HepG2 (cell line): ENCODE measurements around the gene PRR5L. TPM values are rescaled to one million over a fixed set of nuclear protein-coding genes. Genes with fewer than 3 reads are reported as not detected.

Experiments
- ATAC-seq: fragments of 200-7000 bp; cut with Tn5 transposase; 3 replicates; pipeline ENCODE4 v1.9.1; 2020; ENCODE audit warnings: mild to moderate bottlenecking, moderate library complexity
- BruUV-seq: library from RNA; stranded (reverse); fragments of 400-500 nt; replicated peaks from 2 replicates; lab custom pipeline; 2021; lab: Mats Ljungman, UMichigan
- CTCF ChIA-PET: fragments of 300-600 bp; formaldehyde crosslinking; extraction: SDS; loops from one replicate; lab custom pipeline; 2021; ENCODE audit warnings: low total read pairs, inconsistent platforms, low intra/inter-chr PET ratio; lab: Yijun Ruan, JAX
- POLR2A ChIA-PET: fragments of 350-600 bp; sonication (Branson Sonifier 250); formaldehyde crosslinking; loops from one replicate; lab custom pipeline; 2020; ENCODE audit warnings: antibody characterized with exemption, inconsistent platforms; lab: Yijun Ruan, JAX
- DNase-seq: peaks from one replicate; pipeline ENCODE4 v3.0.0-alpha.2; 2015; ENCODE audit warnings: low spot score
- FAIRE-seq: peaks from 3 replicates; lab custom pipeline; 2011; peaks lifted over from hg19 to GRCh38; lab: Jason Lieb, UNC
- H2AFZ ChIP-seq: one replicate; pipeline ENCODE4 v1.6.1; 2011; ENCODE audit warnings: low read length, inconsistent platforms
- H3K27ac ChIP-seq: fragments of 300-600 bp; 3 replicates; pipeline ENCODE4 v1.8.0; 2011; ENCODE audit warnings: mixed run types, mild to moderate bottlenecking, mixed read lengths, low read length, inconsistent platforms; ENCODE audit not compliant: insufficient read depth; ENCODE audit errors: extremely low read length
- H3K27me3 ChIP-seq, 2 experiments: fragments of 200-600 bp in 1 of 2; 2 replicates in 1 of 2; 3 replicates in 1 of 2; pipeline versions ENCODE4 v1.6.0 to v1.8.0; 2011; ENCODE audit warnings: low read length in 2 of 2, mild to moderate bottlenecking in 2 of 2, moderate library complexity in 2 of 2, inconsistent platforms in 1 of 2; ENCODE audit not compliant: insufficient read depth in 2 of 2, control insufficient read depth in 1 of 2
- H3K36me3 ChIP-seq, 2 experiments: fragments of 200-600 bp in 1 of 2; replicated peaks in 1 of 2; 2 replicates in 1 of 2; 3 replicates in 1 of 2; pipeline versions ENCODE4 v1.5.1 to v1.8.0; 2011; ENCODE audit warnings: low read length in 2 of 2, inconsistent platforms in 1 of 2; ENCODE audit not compliant: insufficient read depth in 2 of 2, control insufficient read depth in 1 of 2
- H3K4me1 ChIP-seq: 2 replicates; pipeline ENCODE4 v1.5.1; 2012; ENCODE audit warnings: low read length, inconsistent platforms; ENCODE audit not compliant: insufficient read depth
- H3K4me2 ChIP-seq: 2 replicates; pipeline ENCODE4 v1.6.0; 2011; ENCODE audit warnings: low read depth, low read length, inconsistent platforms
- H3K4me3 ChIP-seq, 3 experiments: fragments of 200-600 bp in 1 of 3; sonication (generic), shearing (Covaris generic) in 1 of 3; replicated peaks in 1 of 3; 2 replicates each; pipeline ENCODE4 v1.5.1; 2011 to 2016; ENCODE audit warnings: low read length in 3 of 3, inconsistent platforms in 2 of 3, low read depth in 2 of 3, mild to moderate bottlenecking in 2 of 3, control low read depth in 1 of 3, mixed read lengths in 1 of 3; ENCODE audit not compliant: insufficient read depth in 1 of 3
- H3K79me2 ChIP-seq: one replicate; pipeline ENCODE4 v1.6.1; 2011; ENCODE audit warnings: low read length, inconsistent platforms; ENCODE audit not compliant: insufficient read depth
- H3K9ac ChIP-seq: 2 replicates; pipeline ENCODE4 v1.6.0; 2011; ENCODE audit warnings: mild to moderate bottlenecking, low read depth, low read length, inconsistent platforms; ENCODE audit not compliant: insufficient read depth
- H3K9me3 ChIP-seq: 2 replicates; pipeline ENCODE4 v1.5.1; 2012; ENCODE audit warnings: mild to moderate bottlenecking, low read length
- H4K20me1 ChIP-seq: 2 replicates; pipeline ENCODE4 v1.6.0; 2011; ENCODE audit warnings: inconsistent platforms, mild to moderate bottlenecking, low read length, moderate library complexity; ENCODE audit not compliant: insufficient read depth
- ATRX ChIP-seq: sonication (generic); formaldehyde crosslinking; IDR thresholded peaks from 2 replicates; pipeline ENCODE4 v1.4.0; 2020; ENCODE audit warnings: missing genetic modification reagents, borderline replicate concordance
- CBX1 ChIP-seq: IDR thresholded peaks from one replicate; pipeline ENCODE4 v1.6.1; 2016; ENCODE audit warnings: antibody characterized with exemption, low read depth
- FLYWCH1 ChIP-seq: sonication (generic); formaldehyde crosslinking; IDR thresholded peaks from 2 replicates; pipeline ENCODE4 v1.8.1; 2023; ENCODE audit warnings: mild to moderate bottlenecking, missing genetic modification reagents
- FOXM1 ChIP-seq: sonication (generic); formaldehyde crosslinking; IDR thresholded peaks from 2 replicates; pipeline ENCODE4 v1.5.0; 2020; ENCODE audit warnings: missing genetic modification reagents
- KDM6A ChIP-seq: IDR thresholded peaks from 2 replicates; pipeline ENCODE4 v1.6.1; 2016; ENCODE audit warnings: low read depth
- RBM22 ChIP-seq: fragments of 200-400 bp; formaldehyde crosslinking; optimal IDR thresholded peaks from 2 replicates; pipeline ENCODE3; 2017; ENCODE audit warnings: mild to moderate bottlenecking, low read length, moderate library complexity
- ZFP90 ChIP-seq: sonication (generic); formaldehyde crosslinking; IDR thresholded peaks from 2 replicates; pipeline ENCODE4 v1.8.0; 2022; ENCODE audit warnings: missing genetic modification reagents, mild to moderate bottlenecking, inconsistent platforms, borderline replicate concordance
- ZNF101 ChIP-seq: sonication (generic); formaldehyde crosslinking; IDR thresholded peaks from 2 replicates; pipeline ENCODE4 v1.4.0; 2020; ENCODE audit warnings: mild to moderate bottlenecking, low read depth, missing genetic modification reagents, borderline replicate concordance
- WGBS: methylation state at CpG from one replicate; pipeline ENCODE4 v1.1.6; 2017; ENCODE audit warnings: low lambda C conversion rate; 5-methylcytosine and 5-hydroxymethylcytosine counted together
- in situ Hi-C: cut with HindIII; loops from 2 replicates; pipeline ENCODE4 v1.10.0; 2017; ENCODE audit warnings: low pct_unique_long_range_greater_than_20kb; ENCODE audit not compliant: extremely low pct_ligation_motif_present
- intact Hi-C: fragments of 100-400 bp; cut with micrococcal nuclease; formaldehyde crosslinking; loops from one replicate; pipeline ENCODE4 v1.10.0; 2022; ENCODE audit not compliant: unreplicated experiment
- polyA plus RNA-seq, 8 experiments: library from polyadenylated mRNA; depleted of rRNA in 3 of 8; stranded (reverse) in 7 of 8; unstranded in 1 of 8; fragments of >200 nt; fragmentation: Illumina TruSeq in 4 of 8; extraction: Trizol in 4 of 8; gene quantifications; 2 replicates each; pipeline versions ENCODE4 v1.2.1 to v1.2.3, GENCODE V29; 2011 to 2016; ENCODE audit warnings: low read depth in 4 of 8, missing spikeins in 1 of 8, mixed read lengths in 1 of 8; ENCODE audit not compliant: insufficient read depth in 1 of 8
- total RNA-seq, 5 experiments: library from RNA; depleted of rRNA; stranded (reverse); fragments of >200 nt; fragmentation: Illumina TruSeq; extraction: Trizol; gene quantifications; 2 replicates each; pipeline ENCODE4 v1.2.3, GENCODE V29; 2016; ENCODE audit warnings: low read depth in 1 of 5
- TF ChIP-seq, protein P1 (sequence below): sonication (generic); formaldehyde crosslinking; IDR thresholded peaks from 2 replicates; pipeline ENCODE4 v1.8.0; 2022; ENCODE audit warnings: mild to moderate bottlenecking, missing genetic modification reagents, borderline replicate concordance
- TF ChIP-seq, protein P2 (sequence below): sonication (generic); formaldehyde crosslinking; IDR thresholded peaks from 2 replicates; pipeline ENCODE4 v1.5.1; 2020; ENCODE audit warnings: missing genetic modification reagents, mild to moderate bottlenecking, borderline replicate concordance
- TF ChIP-seq, protein P3 (sequence below): sonication (generic); formaldehyde crosslinking; IDR thresholded peaks from 2 replicates; pipeline ENCODE4 v1.9.0; 2021; ENCODE audit warnings: mild to moderate bottlenecking, missing genetic modification reagents
- TF ChIP-seq, protein P4 (sequence below): sonication (generic); formaldehyde crosslinking; conservative IDR thresholded peaks from 2 replicates; pipeline ENCODE4 v1.8.0; 2022; ENCODE audit warnings: mild to moderate bottlenecking, moderate library complexity, missing genetic modification reagents
- TF ChIP-seq, protein P5 (sequence below): sonication (generic); formaldehyde crosslinking; IDR thresholded peaks from 2 replicates; pipeline ENCODE4 v1.5.0; 2020; ENCODE audit warnings: mild to moderate bottlenecking, low read depth, missing genetic modification reagents, borderline replicate concordance

The PRR5L gene
- total and polyA plus RNA-seq, 2 of the 13 experiments (the other 11 are each of a cell fraction or from before 2014, with no cell fraction given): 0.16 TPM; not detected in 1

DNA sequence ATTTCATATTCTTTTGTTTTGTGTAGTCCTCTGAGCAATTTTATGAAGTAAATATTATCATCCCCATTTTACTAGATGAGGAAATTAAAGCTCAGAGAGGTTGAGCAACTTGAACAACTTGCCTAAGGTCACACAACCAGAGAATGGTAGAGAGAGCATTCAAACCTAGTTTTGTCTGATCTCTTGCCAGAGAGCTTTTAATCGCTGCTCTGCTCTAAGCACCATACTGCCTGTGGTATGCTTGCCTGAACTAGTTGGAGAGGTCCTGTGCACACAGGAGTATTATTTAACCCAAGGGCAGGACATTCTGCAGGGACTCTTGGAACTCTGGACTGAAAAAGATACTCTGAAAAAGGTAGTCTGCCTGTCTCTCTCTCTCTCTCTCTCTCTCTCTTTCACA lies 175.5 kb downstream of the PRR5L start:
- in situ Hi-C loops: loop anchor here (10.0 kb wide), 1 partner anchor 167 kb away; no protein-coding TSS in a partner anchor
- H4K20me1 ChIP-seq: no peaks in the 10 kb centered on the region
- no peak overlapping the region for H3K9ac ChIP-seq
- no peaks in the 10 kb centered on the region for H3K27me3 ChIP-seq
- no peak for FAIRE-seq
- no peak overlapping the region for H2AFZ ChIP-seq
- no TSS peak for BruUV-seq
- no peaks in the 10 kb centered on the region for H3K4me1 ChIP-seq
- intact Hi-C loops: no loop called here
- no peaks in the 10 kb centered on the region for H3K36me3 ChIP-seq
- 78% methylated on average over 1 of the region's 1 CpG for WGBS
- no peaks in the 10 kb centered on the region for H3K79me2 ChIP-seq
- no peaks in the 10 kb centered on the region for H3K9me3 ChIP-seq
- POLR2A ChIA-PET: no interaction called here
- H3K4me2 ChIP-seq: no peak overlapping the region
- DNase-seq: no peak
- H3K27ac ChIP-seq: no peak overlapping the region
- ATAC-seq: no peak
- H3K4me3 ChIP-seq: no peak overlapping the region
- CTCF ChIA-PET: no interaction called here
- TF ChIP-seq ZNF101 (no peak), KDM6A (CRISPR knock-in tag) (no peak), CBX1 (no peak), ZFP90 (CRISPR knock-in tag) (no peak), FLYWCH1 (CRISPR knock-in tag) (no peak), ATRX (CRISPR knock-in tag) (no peak), RBM22 (no peak), FOXM1 (CRISPR knock-in tag) (no peak)
- TF ChIP-seq, protein P1, sequence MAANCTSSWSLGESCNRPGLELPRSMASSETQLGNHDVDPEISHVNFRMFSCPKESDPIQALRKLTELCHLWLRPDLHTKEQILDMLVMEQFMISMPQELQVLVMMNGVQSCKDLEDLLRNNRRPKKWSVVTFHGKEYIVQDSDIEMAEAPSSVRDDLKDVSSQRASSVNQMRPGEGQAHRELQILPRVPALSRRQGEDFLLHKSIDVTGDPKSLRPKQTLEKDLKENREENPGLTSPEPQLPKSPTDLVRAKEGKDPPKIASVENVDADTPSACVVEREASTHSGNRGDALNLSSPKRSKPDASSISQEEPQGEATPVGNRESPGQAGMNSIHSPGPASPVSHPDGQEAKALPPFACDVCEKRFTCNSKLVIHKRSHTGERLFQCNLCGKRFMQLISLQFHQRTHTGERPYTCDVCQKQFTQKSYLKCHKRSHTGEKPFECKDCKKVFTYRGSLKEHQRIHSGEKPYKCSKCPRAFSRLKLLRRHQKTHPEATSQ (CRISPR knock-in tag): no peak
- TF ChIP-seq, protein P2, sequence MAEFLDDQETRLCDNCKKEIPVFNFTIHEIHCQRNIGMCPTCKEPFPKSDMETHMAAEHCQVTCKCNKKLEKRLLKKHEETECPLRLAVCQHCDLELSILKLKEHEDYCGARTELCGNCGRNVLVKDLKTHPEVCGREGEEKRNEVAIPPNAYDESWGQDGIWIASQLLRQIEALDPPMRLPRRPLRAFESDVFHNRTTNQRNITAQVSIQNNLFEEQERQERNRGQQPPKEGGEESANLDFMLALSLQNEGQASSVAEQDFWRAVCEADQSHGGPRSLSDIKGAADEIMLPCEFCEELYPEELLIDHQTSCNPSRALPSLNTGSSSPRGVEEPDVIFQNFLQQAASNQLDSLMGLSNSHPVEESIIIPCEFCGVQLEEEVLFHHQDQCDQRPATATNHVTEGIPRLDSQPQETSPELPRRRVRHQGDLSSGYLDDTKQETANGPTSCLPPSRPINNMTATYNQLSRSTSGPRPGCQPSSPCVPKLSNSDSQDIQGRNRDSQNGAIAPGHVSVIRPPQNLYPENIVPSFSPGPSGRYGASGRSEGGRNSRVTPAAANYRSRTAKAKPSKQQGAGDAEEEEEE (CRISPR knock-in tag): no peak
- TF ChIP-seq, protein P3, sequence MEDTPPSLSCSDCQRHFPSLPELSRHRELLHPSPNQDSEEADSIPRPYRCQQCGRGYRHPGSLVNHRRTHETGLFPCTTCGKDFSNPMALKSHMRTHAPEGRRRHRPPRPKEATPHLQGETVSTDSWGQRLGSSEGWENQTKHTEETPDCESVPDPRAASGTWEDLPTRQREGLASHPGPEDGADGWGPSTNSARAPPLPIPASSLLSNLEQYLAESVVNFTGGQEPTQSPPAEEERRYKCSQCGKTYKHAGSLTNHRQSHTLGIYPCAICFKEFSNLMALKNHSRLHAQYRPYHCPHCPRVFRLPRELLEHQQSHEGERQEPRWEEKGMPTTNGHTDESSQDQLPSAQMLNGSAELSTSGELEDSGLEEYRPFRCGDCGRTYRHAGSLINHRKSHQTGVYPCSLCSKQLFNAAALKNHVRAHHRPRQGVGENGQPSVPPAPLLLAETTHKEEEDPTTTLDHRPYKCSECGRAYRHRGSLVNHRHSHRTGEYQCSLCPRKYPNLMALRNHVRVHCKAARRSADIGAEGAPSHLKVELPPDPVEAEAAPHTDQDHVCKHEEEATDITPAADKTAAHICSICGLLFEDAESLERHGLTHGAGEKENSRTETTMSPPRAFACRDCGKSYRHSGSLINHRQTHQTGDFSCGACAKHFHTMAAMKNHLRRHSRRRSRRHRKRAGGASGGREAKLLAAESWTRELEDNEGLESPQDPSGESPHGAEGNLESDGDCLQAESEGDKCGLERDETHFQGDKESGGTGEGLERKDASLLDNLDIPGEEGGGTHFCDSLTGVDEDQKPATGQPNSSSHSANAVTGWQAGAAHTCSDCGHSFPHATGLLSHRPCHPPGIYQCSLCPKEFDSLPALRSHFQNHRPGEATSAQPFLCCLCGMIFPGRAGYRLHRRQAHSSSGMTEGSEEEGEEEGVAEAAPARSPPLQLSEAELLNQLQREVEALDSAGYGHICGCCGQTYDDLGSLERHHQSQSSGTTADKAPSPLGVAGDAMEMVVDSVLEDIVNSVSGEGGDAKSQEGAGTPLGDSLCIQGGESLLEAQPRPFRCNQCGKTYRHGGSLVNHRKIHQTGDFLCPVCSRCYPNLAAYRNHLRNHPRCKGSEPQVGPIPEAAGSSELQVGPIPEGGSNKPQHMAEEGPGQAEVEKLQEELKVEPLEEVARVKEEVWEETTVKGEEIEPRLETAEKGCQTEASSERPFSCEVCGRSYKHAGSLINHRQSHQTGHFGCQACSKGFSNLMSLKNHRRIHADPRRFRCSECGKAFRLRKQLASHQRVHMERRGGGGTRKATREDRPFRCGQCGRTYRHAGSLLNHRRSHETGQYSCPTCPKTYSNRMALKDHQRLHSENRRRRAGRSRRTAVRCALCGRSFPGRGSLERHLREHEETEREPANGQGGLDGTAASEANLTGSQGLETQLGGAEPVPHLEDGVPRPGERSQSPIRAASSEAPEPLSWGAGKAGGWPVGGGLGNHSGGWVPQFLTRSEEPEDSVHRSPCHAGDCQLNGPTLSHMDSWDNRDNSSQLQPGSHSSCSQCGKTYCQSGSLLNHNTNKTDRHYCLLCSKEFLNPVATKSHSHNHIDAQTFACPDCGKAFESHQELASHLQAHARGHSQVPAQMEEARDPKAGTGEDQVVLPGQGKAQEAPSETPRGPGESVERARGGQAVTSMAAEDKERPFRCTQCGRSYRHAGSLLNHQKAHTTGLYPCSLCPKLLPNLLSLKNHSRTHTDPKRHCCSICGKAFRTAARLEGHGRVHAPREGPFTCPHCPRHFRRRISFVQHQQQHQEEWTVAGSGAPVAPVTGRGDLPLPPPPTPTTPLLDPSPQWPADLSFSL: no peak
- TF ChIP-seq, protein P4, sequence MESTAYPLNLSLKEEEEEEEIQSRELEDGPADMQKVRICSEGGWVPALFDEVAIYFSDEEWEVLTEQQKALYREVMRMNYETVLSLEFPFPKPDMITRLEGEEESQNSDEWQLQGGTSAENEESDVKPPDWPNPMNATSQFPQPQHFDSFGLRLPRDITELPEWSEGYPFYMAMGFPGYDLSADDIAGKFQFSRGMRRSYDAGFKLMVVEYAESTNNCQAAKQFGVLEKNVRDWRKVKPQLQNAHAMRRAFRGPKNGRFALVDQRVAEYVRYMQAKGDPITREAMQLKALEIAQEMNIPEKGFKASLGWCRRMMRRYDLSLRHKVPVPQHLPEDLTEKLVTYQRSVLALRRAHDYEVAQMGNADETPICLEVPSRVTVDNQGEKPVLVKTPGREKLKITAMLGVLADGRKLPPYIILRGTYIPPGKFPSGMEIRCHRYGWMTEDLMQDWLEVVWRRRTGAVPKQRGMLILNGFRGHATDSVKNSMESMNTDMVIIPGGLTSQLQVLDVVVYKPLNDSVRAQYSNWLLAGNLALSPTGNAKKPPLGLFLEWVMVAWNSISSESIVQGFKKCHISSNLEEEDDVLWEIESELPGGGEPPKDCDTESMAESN (CRISPR knock-in tag): no peak
- TF ChIP-seq, protein P5, sequence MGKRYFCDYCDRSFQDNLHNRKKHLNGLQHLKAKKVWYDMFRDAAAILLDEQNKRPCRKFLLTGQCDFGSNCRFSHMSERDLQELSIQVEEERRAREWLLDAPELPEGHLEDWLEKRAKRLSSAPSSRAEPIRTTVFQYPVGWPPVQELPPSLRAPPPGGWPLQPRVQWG (CRISPR knock-in tag): no peak
